HG03175 (cell line): ENCODE results near the gene SECTM1.
"Not testable (repeated sequence)": the region's sequence is repeated elsewhere in the genome, so short reads cannot be mapped to it uniquely, and the experiment has no call there.

Experiments used
- ATAC-seq: cut with Tn5 transposase; IDR thresholded peaks from one replicate; pipeline ENCODE4 v1.9.1; 2021; ENCODE audit warnings: mild to moderate bottlenecking, moderate library complexity; ENCODE audit not compliant: unreplicated experiment

The SECTM1 gene

DNA sequence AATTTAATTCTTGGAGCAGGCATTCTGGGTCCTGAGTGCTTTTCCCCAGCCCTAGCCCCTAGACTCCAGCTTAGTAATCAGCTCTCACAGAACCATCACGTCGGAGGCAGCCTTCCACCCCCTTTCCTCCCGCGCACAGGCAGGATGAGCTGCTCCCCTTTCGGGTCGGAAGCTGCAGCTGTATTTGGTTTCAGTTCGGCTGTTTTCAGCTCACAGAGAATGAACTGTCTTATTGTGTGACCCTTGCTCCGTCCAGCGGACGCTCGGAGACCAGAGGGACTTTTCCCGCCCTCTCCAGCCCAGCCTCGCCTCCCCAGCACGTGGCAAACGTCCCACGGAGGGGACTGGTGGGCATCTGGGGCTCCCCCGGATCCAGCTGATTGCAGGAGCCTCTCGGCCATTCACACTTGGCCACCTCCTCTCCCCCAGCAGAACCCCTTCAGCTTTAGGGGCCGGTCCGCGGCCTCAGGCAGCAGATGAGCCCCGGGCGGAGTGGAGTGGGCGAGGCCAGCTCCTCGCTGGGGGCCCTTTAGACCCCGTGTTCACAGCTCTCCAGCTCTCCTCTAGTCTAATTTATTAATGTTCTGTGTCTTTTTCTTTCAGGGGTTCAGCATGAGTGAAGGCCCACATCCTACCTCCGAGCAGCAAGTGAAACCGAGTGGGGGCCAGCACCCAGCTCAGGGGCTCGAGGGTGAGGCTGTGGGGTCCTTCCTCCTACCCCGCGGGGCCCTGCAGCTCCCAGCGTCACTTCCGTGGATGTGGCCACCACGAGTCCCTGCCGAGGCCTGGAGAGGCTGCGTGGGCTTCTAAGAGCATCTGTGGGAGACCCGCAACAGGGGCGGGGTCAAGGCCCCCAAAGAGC, 37.1 kb upstream of the SECTM1 start:
- peak; percentile 60 for ATAC-seq

DNA sequence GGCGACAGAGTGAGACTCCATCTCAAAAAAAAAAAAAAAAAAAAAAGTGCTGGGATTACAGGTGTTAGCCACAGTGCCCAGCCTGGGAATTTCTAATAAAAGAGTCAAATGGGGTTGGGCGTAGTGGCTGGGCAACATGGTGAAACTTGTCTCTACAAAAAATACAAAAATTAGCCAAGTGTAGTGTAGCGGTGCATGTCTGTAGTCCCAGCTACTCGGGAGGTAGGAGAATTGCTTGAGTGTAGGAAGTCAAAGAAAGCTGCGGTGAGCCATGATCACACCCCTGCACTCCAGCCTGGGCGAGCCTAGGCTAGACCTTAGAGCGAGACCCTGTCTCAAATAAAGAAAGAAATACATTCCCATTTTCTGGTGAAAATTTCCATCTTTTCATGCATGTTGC, 35.6 kb upstream of the SECTM1 start:
- no peak for ATAC-seq

DNA sequence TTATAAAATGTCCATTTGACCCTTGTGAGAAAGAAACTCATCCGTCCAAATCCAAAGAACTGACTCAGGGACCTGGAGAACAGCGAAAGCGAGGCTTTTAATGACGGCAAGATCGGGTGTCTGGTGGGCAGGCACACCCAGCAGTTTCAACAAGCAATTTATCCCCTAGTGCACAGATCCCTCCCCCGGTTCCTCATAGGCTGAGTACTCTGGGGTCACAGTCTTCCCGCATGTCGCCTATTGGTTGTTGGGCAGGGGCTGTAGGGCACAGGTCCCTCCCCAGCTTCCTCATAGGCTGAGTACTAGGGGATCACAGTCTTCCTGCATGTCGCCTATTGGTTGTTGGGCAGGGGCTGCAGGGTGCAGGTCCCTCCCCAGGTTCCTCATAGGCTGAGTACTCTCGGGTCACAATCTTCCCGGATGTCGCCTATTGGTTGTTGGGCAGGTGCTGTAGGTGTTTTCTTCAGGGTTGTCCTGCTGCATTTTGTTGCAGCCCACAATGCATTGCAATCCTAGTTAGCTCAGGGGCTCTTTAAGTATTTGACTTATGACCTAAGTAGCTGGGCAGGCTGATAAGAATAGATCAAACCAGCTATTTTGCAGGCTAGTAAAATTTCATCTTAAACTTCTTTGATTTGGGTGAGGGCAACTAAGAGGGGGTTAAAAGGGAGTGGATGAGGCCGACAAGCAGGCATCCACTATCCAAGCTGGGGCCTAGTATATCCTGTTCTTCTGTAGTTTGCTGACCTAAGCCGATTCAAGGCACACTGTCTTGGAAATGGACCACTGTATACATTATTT, 34.4 kb upstream of the SECTM1 start:
- no peak for ATAC-seq

DNA sequence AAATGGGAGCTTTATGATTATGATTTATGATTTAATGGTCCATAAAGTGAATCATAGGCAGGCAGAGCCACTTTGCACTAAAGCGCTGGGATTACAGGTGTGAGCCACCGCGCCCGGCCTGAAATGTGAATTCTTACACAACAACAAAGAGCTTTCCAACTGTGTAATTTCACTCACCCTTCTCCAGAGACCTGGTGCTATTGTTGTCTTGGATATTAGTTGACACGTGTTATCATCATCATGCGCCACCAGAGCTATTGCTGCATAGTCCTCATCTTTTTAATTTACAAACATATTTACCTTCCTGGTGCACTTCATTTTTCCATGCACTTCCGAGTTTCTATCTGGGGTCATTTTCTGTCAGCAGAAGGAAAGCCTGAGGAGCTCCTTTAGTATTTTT, 33.2 kb upstream of the SECTM1 start:
- ATAC-seq, result no peak

DNA sequence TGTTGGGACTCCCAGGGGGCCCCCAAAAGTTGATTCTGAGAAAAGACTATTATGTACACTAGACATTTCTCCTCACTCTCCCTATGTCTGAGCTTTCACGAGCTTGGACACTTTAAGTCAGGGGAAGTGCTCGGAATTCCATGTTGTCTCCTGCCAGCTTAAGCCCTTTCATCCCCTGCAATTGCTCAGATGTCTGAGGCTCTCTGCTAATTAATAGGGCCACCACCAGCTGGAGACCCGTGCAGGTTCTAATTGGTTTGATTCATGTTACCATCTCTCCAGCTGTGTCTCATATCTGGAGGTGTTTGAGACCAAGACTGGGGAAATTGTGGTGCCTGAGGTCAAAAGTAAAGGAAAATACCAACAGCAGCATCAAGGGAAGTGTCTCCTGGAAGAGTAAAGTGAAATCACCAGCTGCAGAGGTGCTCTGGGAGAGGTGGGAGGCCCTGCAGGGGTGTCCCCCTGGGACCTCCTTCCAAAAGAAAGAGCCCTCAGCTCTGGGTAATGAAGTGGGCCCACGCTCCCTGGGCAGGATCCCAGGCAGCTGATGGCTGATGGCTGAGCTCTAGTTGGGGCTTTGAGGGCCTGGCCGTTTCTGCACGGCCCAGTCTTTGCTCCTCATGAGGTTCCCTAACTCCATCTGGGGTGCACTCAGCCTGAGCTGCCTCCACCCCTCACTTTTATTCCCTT, 32.2 kb upstream of the SECTM1 start:
- ATAC-seq, result no peak

DNA sequence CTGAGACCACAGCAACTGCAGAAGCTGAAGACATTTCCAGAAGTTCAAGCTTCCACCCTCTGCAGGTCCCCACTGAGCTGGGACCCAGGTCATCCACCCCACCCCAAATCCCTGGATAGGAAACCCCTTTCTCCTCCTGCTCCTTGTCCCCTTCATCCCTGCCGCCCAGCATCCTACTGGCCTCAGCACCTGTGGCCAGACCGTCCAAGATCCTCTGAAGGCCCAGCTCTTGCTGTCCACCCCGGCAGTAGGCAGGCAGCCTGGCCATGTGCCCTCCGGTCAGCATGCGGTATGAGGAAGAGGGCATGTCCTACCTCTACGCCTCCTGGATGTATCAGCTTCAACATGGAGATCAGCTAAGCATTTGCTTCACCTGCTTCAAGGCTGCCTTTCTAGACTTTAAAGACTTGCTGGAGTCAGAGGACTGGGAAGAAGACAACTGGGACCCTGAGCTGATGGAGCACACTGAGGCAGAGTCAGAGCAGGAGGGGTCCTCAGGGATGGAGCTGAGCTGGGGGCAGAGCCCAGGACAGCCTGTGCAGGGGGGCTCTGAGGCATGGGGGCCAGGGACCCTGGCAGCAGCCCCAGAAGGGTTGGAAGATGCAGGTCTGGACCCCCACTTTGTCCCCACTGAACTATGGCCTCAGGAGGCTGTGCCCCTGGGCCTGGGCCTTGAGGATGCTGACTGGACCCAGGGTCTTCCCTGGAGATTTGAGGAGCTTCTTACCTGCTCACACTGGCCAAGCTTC, 28.5 kb upstream of the SECTM1 start:
- ATAC-seq, result no peak

DNA sequence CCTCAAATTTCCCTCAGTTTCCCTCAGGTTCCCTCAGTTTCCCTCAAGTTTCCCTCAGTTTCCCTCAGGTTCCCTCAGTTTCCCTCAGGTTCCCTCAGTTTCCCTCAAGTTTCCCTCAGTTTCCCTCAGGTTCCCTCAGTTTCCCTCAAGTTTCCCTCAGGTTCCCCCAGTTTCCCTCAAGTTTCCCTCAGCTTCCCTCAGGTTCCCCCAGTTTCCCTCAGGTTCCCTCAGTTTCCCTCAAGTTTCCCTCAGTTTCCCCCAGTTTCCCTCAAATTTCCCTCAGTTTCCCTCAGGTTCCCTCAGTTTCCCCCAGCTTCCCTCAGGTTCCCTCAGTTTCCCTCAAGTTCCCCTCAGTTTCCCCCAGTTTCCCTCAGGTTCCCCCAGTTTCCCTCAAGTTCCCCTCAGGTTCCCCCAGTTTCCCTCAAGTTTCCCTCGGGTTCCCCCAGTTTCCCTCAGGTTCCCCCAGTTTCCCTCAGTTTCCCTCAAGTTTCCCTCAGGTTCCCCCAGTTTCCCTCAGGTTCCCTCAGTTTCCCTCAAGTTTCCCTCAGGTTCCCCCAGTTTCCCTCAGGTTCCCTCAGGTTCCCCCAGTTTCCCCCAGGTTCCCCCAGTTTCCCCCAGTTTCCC, 26.0 kb upstream of the SECTM1 start:
- ATAC-seq, result not testable (repeated sequence)

DNA sequence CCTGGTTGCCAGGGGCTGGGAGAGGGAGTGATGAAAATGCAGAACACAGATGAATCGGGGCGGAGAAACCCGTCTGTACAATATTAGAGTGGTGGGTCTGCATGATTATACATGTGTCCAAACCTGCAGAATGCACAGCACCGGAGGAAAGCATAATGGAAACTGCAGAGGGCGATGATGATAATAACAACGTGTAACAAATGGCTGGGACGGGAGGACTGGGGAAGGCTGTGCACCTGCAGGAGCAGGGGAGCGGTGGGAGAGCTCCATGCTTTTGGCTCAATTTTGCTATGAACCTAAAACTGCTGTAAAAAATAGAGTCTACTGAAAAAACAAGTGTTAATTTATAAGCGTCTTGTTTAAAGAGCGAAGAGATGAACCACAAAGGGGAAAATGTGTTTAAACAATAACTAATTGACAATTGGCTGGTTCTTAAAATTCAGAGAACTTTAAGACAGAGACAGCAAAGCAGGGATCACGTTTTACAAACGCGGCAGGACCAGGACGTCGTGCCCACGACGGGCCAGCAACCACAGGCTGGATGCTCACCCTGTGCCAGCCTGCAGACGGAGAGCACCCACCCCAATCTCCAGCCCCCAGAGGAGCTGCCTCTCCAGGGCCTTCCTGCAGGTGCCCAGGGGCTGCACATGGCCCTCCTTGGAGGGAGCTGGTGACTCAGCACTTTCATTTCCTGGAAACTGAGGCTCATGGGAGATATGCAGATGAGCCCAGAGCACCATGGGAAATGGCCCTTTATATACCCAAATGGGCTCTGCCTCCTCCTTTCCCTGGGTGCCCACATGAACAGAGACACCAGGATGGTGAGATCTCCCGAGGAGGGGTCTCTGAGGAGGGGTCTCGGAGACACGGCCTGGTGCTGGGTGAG, 25.1 kb upstream of the SECTM1 start, which contains the start of gene TEX19:
Gene TEX19 (plus strand): TSS at position 783 of the 886 bp plus-strand sequence. CDS start 2,904 bp downstream, outside the sequence.
- ATAC-seq, result no peak

DNA sequence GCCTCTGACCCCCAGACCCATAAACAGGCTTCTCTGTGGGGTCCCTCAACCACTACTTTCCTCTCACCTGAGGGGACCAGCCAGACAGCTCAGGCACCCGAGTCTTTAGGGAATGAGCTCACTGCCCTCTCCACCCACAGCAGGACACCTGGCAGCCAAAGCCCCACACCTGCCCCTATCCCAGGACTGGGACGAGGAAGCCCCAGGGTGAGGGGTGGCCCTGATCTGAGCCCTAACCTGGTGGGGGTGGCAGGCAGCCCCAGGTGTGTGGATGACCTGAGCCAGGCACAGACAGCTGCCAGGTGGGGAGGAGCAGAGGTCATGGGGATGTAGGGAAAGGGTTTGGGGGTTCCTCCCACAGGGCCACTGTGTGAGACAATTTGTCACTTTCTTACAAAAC, 23.8 kb upstream of the SECTM1 start:
- ATAC-seq, result no peak

DNA sequence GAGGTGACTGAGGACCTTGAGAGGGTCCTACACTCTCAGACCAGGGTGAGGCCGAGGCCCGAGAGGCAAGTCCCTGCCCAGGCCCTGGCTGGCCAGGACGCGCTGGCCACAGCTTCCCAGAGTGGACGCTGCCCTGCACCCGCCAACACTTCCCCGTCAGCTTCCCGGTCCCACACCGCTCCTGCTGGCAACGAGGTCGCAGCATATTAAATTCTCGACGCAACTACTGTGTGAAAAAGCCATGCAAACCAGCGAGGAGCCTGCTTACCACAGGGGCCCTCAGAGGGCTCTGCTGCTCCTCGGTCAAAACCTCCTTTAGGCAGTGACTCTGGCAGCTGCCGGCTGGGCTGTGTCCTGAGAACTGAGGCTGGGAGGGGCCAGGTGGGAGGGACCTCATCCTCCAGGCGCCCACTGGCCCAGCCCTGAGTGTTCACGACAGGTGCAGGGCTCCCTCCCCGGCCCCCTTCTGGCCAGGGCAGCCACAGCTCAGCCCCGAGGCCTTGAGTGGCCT, 23.3 kb upstream of the SECTM1 start:
- ATAC-seq, result no peak

DNA sequence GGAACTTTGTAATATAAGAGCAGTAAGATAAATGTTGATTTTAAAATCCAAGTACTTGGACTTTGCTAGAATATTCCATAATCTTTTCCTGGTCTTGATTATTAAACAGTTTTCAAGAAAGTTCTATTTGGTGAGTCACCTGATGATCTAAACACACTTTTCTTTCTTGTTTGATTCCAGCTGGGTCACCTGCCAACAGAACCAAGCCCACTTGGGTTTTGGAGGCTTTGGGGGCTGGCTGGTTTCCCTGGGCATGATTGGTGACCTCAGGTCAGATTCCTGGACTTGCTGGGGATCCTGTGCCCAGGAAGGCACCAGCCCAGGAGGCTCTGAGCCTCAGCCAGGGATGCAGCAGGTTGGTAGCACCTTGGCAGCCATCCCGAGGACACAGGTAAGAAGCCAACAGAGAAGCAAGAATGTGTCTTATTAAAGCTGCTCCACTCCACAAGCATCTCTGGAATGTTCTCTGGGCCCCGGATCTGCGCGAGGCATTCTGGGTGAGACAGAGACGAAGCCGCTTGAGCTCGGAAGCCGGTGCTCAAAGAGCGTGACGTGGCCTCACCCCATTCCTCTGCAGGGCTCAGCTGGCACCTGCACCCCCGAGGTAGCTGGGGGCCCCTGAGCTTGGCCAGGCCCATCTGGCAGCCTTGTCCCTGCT, 22.3 kb upstream of the SECTM1 start:
- no peak for ATAC-seq

DNA sequence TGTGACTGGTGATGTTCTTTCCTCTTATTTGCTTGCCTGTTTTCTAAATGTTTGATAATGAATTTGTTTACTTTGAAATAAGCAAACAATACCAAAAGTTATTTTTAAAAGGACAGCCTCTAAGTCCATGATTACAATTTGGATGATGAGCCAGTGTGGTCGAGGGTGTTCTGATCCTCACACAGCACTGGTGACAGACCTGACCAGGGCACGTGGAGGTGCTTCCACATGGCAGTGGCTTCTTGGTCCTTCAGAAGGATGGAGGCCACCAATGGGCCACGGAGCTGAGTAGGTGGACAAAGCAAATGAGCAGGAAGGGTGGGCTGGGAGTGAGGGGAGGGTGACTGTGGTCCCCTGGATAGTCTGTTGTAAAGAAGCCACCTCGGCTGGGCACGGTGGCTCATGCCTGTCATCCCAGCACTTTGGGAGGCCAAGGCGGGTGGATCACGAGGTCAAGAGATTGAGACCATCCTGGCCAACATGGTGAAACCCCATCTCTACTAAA, 21.3 kb upstream of the SECTM1 start:
- no peak for ATAC-seq

DNA sequence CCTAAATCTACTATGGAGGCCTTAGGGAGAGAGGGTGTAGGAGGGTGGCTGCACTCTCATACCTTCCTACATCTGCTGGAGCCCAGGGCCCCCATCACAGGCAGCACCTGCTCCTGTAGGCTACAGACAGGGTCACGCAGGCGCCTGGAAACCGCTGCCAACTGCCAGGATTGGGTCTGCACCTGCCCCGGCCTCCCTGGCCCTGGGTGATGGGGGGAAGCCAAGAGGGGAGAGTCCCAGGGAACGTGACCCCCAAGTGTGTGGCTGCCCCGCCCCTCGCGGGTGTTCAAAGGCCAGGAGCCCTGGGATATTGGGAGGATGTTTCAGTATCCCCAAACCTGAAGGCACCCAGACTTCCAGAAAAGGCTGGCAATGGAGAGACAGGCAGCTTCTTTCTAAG, 19.9 kb upstream of the SECTM1 start:
- no peak for ATAC-seq

DNA sequence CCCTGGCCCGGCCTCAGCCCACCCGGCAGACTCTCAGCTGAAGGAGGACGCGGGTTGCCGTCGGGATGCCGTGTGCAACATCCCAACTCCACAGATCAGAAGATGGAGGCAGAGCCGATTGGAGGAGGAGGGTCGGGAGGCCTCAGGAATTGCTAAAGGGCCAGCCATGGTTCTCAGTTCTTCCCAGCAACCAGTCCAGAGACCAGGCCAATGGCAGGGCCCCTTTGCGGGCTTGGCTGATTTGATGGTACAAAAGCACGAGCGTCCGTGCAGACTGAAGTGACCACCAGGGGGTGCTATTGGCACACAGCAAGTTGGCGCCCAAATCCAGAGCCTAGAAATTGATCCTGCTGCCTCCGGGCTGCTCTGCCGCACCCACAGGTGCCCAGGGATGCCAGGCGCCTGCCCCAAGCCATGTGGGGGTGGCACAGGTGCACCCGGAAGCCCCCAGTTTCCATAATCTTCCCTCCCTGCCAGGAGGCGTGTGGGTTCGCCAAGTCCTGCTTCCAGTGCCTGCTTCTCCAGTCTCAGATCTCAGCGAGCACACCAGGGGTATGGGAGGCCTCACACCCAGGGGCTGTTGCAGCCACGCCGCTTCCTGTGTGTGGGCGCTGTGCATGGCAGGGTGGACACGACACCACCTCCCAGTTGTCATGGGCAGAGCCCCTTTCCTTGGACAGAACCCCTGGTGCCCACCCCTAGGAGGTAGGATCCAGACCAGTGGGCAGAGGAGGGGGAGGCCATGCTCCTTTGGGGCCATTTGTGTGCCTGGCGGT, 18.3 kb upstream of the SECTM1 start:
- ATAC-seq, result no peak

DNA sequence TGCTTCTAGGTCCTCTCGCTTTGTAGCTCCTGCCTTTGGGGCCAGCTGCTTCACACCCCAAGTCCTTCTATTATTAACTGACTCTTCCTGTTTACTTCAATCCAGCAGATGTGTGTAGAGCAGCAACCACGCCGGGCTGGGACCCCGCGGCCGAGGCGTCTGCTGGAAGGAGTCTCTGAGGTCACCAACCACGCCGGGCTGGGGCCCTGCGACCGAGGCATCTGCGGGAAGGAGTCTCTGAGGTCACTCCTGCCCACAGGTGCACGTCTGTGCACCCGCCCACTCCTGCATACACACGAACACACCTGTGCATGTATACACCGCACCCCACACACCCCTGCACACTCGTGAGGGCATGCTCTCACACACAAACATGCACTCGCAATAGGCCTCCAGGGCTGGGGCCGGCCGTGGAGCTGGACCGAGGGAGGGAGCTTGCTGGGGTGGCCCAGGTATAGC, 17.7 kb upstream of the SECTM1 start:
- peak; percentile 55 for ATAC-seq

DNA sequence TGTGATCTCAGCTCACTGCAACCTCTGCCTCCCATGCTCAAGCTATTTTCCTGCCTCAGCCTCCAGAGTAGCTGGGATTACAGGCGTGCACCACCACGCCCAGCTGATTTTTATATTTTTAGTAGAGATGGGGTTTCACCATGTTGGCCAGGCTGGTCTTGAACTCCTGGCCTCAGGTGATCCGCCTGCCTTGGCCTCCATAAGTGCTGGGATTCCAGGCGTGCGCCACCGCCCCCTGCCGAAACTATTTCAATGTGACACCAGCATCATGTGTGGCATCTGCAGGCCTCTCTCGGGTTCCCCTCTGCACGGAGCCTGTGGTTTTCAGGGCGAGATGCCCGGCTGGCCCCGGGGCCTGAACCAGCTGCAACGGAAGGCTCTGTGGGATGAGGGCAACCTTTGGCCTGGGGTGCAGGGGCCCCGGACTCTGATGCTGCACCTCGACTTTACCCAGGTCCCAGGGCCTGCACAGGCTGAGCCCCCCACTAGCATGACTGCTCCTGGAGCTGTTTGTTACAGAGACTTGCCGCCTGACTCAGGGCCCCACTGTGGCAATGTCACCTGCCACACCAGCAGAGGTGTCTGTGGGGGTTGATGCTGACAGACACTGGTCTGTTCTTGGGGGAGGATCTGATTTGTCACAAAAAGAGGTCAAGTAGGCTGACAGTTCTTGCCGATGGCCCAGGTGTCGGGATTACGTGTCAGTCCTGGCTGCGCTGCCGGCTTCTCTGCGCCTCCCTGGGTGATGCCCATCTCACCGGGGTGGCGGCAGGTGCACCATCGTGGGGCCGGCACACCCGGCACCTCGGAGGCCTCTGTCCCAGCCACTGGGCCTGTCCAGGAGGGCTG, 16.8 kb upstream of the SECTM1 start:
- ATAC-seq, result no peak

DNA sequence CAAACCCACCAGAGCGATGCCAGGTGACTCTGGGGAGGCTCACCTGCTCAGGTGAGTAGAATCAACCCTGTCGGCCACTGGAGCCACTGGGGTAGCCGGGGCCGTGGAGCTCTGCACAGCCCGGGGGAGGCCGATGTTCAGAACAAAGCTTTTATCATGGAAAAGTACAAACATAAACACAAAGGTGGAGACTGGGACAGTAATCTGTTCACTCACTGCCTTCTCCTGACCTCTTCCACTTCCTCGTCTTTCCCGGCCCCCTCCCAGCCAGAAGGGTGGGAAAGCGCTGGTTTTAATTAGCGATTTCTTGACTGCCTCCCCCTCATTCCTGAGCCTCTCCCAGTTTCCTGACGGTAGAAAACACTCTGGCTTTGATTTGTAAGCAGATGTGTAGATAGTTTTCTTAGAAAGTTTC, 15.7 kb upstream of the SECTM1 start:
- ATAC-seq, result no peak
